GM21447 (cell line): ENCODE measurements around the gene PSMD2.
A peak's percentile ranks its signal among the peaks of the same experiment; 100 is the strongest.

Experiments used
- ATAC-seq: cut with Tn5 transposase; IDR thresholded peaks from one replicate; pipeline ENCODE4 v1.9.1; 2021; ENCODE audit not compliant: unreplicated experiment

The PSMD2 gene

GRCh38 chr3:184315871-184316661 lies 17.0 kb downstream of the PSMD2 start:
- ATAC-seq: no peak

GRCh38 chr3:184316792-184317191 lies 17.8 kb downstream of the PSMD2 start:
- no peak for ATAC-seq

- ATAC-seq: no peak
Measured at GRCh38 chr3:184317201-184317600, 18.2 kb downstream of the PSMD2 start.

GRCh38 chr3:184320104-184320445 lies 21.0 kb downstream of the PSMD2 start:
- ATAC-seq: no peak

GRCh38 chr3:184321666-184322065 lies 22.6 kb downstream of the PSMD2 start:
- no peak for ATAC-seq

- no peak for ATAC-seq
Measured at GRCh38 chr3:184322731-184323487, 23.9 kb downstream of the PSMD2 start.

- no peak for ATAC-seq
Measured at GRCh38 chr3:184323696-184324095, 24.7 kb downstream of the PSMD2 start.

GRCh38 chr3:184325269-184325668 lies 26.2 kb downstream of the PSMD2 start:
- ATAC-seq: no peak

GRCh38 chr3:184325715-184326369 lies 26.8 kb downstream of the PSMD2 start:
- ATAC-seq: no peak

GRCh38 chr3:184327171-184327570 lies 28.1 kb downstream of the PSMD2 start:
- no peak for ATAC-seq

- no peak for ATAC-seq
Measured at GRCh38 chr3:184328516-184328915, 29.5 kb downstream of the PSMD2 start.

- no peak for ATAC-seq
Measured at GRCh38 chr3:184332370-184333090, 33.5 kb downstream of the PSMD2 start.

GRCh38 chr3:184333190-184333589 lies 34.1 kb downstream of the PSMD2 start:
- ATAC-seq: no peak

- ATAC-seq: no peak
Measured at GRCh38 chr3:184333700-184334099, 34.7 kb downstream of the PSMD2 start.

- no peak for ATAC-seq
Measured at GRCh38 chr3:184334470-184335158, 35.6 kb downstream of the PSMD2 start.

GRCh38 chr3:184335291-184335660 lies 36.2 kb downstream of the PSMD2 start:
- peak; percentile 9 for ATAC-seq

GRCh38 chr3:184335661-184336546 lies 36.9 kb downstream of the PSMD2 start:
- peak; percentile 83 for ATAC-seq

- ATAC-seq: no peak
Measured at GRCh38 chr3:184336547-184337398, 37.7 kb downstream of the PSMD2 start.

- no peak for ATAC-seq
Measured at GRCh38 chr3:184337399-184337714, 38.3 kb downstream of the PSMD2 start, which contains the start of gene FAM131A. TSS of gene FAM131A (plus strand) at chr3:184337600. CDS start at chr3:184337631, 31 bp downstream.
